ENCODE measurements around the gene ABCC6.

GRCh38 chr16:16143931-16144330 is 79.4 kb downstream of the ABCC6 start:
- TF ChIP-seq CTCF (conservative IDR thresholded peaks at IDR 0.05; ENCODE audit: low read depth, low read length) (no peak), EZH2 (IDR thresholded peaks at IDR 0.05; ENCODE audit: borderline replicate concordance, low read depth, low read length, poor library complexity, severe bottlenecking) (no peak)
